ENCODE results near the gene RRM2.
A peak's percentile ranks its signal among the peaks of the same experiment; 100 is the strongest.

The RRM2 gene

DNA sequence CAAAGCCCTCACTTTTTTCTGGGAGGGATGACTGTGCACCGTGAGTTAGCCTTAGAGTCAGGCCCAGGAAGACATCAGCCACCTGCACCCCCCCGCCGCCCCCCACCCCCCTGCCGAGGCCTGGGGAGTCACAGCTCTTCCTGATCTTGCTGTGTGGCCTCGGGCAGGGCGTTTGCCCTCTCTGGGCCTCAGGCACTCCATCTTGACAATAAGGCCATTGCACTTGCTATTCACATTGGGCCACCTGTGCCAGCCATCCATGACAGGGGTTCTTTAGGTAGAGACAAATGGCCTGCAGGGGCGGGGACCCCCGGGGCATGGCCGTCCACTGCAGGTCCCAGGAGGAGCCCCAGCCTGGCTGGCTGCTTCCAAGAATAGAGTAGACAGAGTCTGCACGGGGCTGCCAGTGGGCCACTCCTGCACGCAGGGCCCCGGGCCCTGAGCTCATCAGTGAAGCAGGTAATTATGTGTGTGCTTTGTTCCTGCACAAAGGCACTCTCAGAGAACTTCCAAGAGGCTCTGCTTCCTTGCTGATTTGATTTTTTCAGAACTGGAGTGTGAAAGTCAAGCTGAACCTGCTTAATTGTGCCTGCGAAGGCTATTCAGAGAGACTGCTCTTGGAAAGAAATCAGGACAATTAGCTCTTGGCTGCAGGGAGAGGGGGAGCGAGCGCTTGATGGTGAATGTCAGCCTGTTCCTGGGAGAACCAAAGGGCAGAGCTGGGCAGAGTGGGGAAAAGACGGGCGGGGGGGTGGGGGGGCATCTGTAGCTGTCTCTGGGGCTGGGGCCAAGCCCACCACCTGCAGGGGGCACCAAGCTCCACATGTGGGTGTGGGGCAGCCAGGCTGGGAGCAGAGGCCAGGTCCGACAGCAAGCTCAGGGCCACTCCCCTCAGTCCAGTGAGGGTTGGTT is 40.3 kb downstream of the RRM2 start:
- H3K9me3 ChIP-seq (ENCODE audit: insufficient read depth, low read length, severe bottlenecking): no peaks in the 10 kb centered on the region
- no peaks in the 10 kb centered on the region for H3K27me3 ChIP-seq (ENCODE audit: insufficient read depth, low read length, poor library complexity)
- TF ChIP-seq EZH2 (IDR thresholded peaks at IDR 0.05; ENCODE audit: borderline replicate concordance, low read depth, low read length, severe bottlenecking): no peak
- TF ChIP-seq, protein P1, sequence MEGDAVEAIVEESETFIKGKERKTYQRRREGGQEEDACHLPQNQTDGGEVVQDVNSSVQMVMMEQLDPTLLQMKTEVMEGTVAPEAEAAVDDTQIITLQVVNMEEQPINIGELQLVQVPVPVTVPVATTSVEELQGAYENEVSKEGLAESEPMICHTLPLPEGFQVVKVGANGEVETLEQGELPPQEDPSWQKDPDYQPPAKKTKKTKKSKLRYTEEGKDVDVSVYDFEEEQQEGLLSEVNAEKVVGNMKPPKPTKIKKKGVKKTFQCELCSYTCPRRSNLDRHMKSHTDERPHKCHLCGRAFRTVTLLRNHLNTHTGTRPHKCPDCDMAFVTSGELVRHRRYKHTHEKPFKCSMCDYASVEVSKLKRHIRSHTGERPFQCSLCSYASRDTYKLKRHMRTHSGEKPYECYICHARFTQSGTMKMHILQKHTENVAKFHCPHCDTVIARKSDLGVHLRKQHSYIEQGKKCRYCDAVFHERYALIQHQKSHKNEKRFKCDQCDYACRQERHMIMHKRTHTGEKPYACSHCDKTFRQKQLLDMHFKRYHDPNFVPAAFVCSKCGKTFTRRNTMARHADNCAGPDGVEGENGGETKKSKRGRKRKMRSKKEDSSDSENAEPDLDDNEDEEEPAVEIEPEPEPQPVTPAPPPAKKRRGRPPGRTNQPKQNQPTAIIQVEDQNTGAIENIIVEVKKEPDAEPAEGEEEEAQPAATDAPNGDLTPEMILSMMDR (IDR thresholded peaks at IDR 0.05; ENCODE audit: borderline replicate concordance, extremely low read depth, low read length, poor library complexity, severe bottlenecking): peak; percentile 20
- ATAC-seq (ENCODE audit: insufficient read depth, low read depth) (no peak), DNase-seq (no peak)
- H3K4me2 ChIP-seq (ENCODE audit: insufficient read depth, low read length): no peak overlapping the region
- peaks cover 98% of the 10 kb centered on the region for H3K36me3 ChIP-seq (ENCODE audit: insufficient read depth, low read length)
- no peaks in the 10 kb centered on the region for H3K4me1 ChIP-seq (ENCODE audit: insufficient read depth, low read length)
- H3K9ac ChIP-seq (ENCODE audit: low read depth, low read length): no peak overlapping the region
- peaks cover 6% of the 10 kb centered on the region; the same call in 1 of the 2 replicates for H3K79me2 ChIP-seq (ENCODE audit: insufficient read depth, low read length)
- no peak overlapping the region for H2AFZ ChIP-seq (ENCODE audit: low read depth, low read length)
- no peak overlapping the region for H3K27ac ChIP-seq (ENCODE audit: low read length)
- H4K20me1 ChIP-seq (ENCODE audit: insufficient read depth, low read length): peaks cover 56% of the 10 kb centered on the region
- H3K4me3 ChIP-seq (ENCODE audit: low read depth in 1 of 2, low read length in 2 of 2): no peak overlapping the region

DNA sequence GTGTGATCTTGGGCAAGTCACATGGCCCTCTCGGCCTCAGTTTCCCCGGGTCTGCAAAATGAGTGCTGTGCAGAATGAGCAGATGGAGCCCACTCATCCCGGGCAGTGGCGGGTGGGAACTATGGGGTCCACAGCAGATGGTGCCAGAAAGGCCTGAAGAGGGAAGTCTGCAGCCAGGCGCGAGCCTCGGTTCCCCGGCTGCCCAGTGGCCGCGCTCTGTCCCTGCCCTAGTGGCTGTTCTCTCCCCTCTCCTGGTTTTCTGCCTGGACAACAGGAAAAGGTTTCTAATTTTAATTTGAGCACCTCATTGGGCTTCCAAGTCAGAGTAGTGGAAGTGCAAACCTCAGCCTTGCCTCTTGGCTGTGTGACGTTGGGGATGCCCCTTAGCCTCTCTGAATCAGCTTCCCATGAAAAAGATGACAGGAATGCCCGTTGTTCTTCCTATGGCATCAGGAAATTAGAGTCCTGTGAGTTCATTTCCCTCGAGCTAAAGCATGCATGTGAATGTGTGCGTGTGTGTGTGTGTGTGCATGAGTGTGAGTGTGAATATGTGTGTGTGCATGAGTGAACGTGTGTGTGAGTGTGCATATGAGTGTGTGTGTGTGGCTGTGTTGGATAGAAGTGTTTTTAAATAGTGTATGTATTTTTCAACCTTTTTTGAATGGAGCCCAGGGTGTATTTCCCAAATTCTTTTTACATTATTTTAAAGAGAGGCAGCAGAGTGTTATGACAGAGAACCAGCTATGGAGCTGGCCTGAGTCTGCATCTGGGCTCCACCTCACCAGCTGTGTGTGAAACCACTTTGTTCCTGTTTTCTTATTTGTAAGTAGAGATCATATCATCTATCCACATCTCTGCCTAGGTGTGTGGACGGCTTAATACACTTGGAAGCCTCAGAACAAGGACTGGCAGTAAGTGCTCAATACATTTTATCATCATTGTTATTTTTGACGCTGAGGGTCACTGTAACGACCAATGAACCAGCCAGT is 41.3 kb downstream of the RRM2 start:
- Histone ChIP-seq H3K9me3 (ENCODE audit: insufficient read depth, low read length, severe bottlenecking) (no peaks in the 10 kb centered on the region), H3K27ac (ENCODE audit: low read length) (no peak overlapping the region), H3K4me1 (ENCODE audit: insufficient read depth, low read length) (no peaks in the 10 kb centered on the region), H3K36me3 (ENCODE audit: insufficient read depth, low read length) (peaks cover 96% of the 10 kb centered on the region), H4K20me1 (ENCODE audit: insufficient read depth, low read length) (peaks cover 50% of the 10 kb centered on the region), H3K79me2 (ENCODE audit: insufficient read depth, low read length) (peaks cover 3% of the 10 kb centered on the region; the same call in 1 of the 2 replicates), H2AFZ (ENCODE audit: low read depth, low read length) (no peak overlapping the region), H3K27me3 (ENCODE audit: insufficient read depth, low read length, poor library complexity) (no peaks in the 10 kb centered on the region), H3K9ac (ENCODE audit: low read depth, low read length) (no peak overlapping the region), H3K4me3 (ENCODE audit: low read depth in 1 of 2, low read length in 2 of 2) (no peak overlapping the region), H3K4me2 (ENCODE audit: insufficient read depth, low read length) (no peak overlapping the region)
- TF ChIP-seq, protein P1 (IDR thresholded peaks at IDR 0.05; ENCODE audit: borderline replicate concordance, extremely low read depth, low read length, poor library complexity, severe bottlenecking): no peak
- TF ChIP-seq EZH2 (IDR thresholded peaks at IDR 0.05; ENCODE audit: borderline replicate concordance, low read depth, low read length, severe bottlenecking): no peak
- DNase-seq: no peak
- no peak for ATAC-seq (ENCODE audit: insufficient read depth, low read depth)

DNA sequence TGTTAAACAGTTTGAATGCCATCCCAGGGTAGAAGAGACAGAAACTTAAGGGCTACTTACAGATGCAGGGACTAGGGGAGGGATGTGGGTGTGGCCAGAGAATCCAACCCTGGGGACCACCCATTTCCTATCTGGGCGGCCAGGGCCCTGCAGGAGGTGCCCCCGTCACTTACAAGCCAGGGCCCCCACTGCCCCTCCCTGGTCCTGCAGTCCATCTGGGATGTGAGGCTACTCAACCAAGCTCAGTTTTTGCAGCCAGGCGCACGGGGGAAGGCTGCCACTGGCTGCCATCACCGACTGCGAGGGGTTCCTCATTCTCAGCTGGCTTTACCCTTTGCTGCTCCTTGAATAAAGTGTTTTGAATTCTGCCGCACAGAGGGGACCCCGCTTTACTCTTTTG is 42.1 kb downstream of the RRM2 start:
- ATAC-seq (ENCODE audit: insufficient read depth, low read depth) (no peak), DNase-seq (no peak)
- Histone ChIP-seq H3K4me1 (ENCODE audit: insufficient read depth, low read length) (no peaks in the 10 kb centered on the region), H3K27me3 (ENCODE audit: insufficient read depth, low read length, poor library complexity) (no peaks in the 10 kb centered on the region), H4K20me1 (ENCODE audit: insufficient read depth, low read length) (peaks cover 44% of the 10 kb centered on the region), H3K27ac (ENCODE audit: low read length) (no peak overlapping the region), H3K36me3 (ENCODE audit: insufficient read depth, low read length) (peaks cover 94% of the 10 kb centered on the region), H3K79me2 (ENCODE audit: insufficient read depth, low read length) (peaks cover 3% of the 10 kb centered on the region; the same call in 1 of the 2 replicates), H3K9ac (ENCODE audit: low read depth, low read length) (no peak overlapping the region), H3K4me3 (ENCODE audit: low read depth in 1 of 2, low read length in 2 of 2) (no peak overlapping the region), H3K9me3 (ENCODE audit: insufficient read depth, low read length, severe bottlenecking) (no peaks in the 10 kb centered on the region), H2AFZ (ENCODE audit: low read depth, low read length) (no peak overlapping the region), H3K4me2 (ENCODE audit: insufficient read depth, low read length) (no peak overlapping the region)
- TF ChIP-seq, protein P1 (IDR thresholded peaks at IDR 0.05; ENCODE audit: borderline replicate concordance, extremely low read depth, low read length, poor library complexity, severe bottlenecking): no peak
- TF ChIP-seq EZH2 (IDR thresholded peaks at IDR 0.05; ENCODE audit: borderline replicate concordance, low read depth, low read length, severe bottlenecking): no peak
